Measurements from ENCODE around the gene PIGC.

DNA sequence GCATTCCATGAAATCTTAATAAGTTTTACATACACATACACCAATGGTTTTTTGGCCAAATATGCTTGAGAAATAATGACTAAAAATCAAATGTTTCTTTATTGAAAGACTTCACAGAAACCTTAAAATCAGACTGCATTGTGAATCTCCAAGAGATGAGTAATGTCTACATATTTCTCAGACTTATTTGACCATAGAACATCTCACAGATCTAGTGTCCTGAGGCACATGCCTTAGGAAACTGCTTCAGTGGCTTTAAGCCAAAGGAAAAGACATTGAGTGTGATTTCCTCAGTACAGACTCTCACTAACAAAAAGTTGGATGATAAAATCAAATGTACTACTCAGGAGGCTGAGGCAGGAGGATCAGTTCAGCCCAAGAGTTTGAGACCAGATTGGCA, 29.5 kb downstream of the PIGC start:
- TF ChIP-seq, protein P1, sequence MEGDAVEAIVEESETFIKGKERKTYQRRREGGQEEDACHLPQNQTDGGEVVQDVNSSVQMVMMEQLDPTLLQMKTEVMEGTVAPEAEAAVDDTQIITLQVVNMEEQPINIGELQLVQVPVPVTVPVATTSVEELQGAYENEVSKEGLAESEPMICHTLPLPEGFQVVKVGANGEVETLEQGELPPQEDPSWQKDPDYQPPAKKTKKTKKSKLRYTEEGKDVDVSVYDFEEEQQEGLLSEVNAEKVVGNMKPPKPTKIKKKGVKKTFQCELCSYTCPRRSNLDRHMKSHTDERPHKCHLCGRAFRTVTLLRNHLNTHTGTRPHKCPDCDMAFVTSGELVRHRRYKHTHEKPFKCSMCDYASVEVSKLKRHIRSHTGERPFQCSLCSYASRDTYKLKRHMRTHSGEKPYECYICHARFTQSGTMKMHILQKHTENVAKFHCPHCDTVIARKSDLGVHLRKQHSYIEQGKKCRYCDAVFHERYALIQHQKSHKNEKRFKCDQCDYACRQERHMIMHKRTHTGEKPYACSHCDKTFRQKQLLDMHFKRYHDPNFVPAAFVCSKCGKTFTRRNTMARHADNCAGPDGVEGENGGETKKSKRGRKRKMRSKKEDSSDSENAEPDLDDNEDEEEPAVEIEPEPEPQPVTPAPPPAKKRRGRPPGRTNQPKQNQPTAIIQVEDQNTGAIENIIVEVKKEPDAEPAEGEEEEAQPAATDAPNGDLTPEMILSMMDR (IDR thresholded peaks at IDR 0.05), result no peak
- no peak for TF ChIP-seq POLR2A (IDR thresholded peaks at IDR 0.05)
